Natural killer cell treated with Interleukin-12 subunit alpha and Interleukin-12 subunit beta and Interleukin-15 and Interleukin-18, amount 100 ng/mL, for 72 hours (primary cell): ENCODE measurements around the gene PDE4D. TPM values are rescaled to one million over a fixed set of nuclear protein-coding genes. Genes with fewer than 3 reads are reported as not detected.
A peak's percentile ranks its signal among the peaks of the same experiment; 100 is the strongest.

Source experiments
- ATAC-seq, 2 donors: fragments of 150-1000 bp; cut with Tn5 transposase in 1 of 2; sonication (Bioruptor Pico), chemical (Tn5 transposase) in 1 of 2; 2 replicates each; pipeline ENCODE4 v1.10.0; 2021
- DNase-seq: peaks from one replicate; pipeline ENCODE4 v3.0.0; 2022; ENCODE audit warnings: low spot score
- H3K27ac Mint-ChIP-seq, 2 donors: 1 replicate in 1 of 2; 2 replicates in 1 of 2; pipeline ENCODE4 v1.8.0; 2022; ENCODE audit warnings: mixed read lengths in 2 of 2, mild to moderate bottlenecking in 1 of 2, moderate library complexity in 1 of 2
- H3K27me3 Mint-ChIP-seq, 2 donors: 1 replicate in 1 of 2; 2 replicates in 1 of 2; pipeline ENCODE4 v1.8.0; 2022; ENCODE audit warnings: mixed read lengths in 2 of 2
- H3K36me3 Mint-ChIP-seq: one replicate; pipeline ENCODE4 v1.8.0; 2022; ENCODE audit warnings: mixed read lengths
- H3K4me1 Mint-ChIP-seq, 2 donors: 1 replicate in 1 of 2; 2 replicates in 1 of 2; pipeline ENCODE4 v1.8.0; 2022; ENCODE audit warnings: low read depth in 2 of 2, mixed read lengths in 2 of 2, mild to moderate bottlenecking in 1 of 2
- H3K4me3 Mint-ChIP-seq: one replicate; pipeline ENCODE4 v1.8.0; 2022; ENCODE audit warnings: mixed read lengths
- H3K9me3 Mint-ChIP-seq: 2 replicates; pipeline ENCODE4 v1.8.0; 2022; ENCODE audit warnings: mixed read lengths
- total RNA-seq, 2 donors: library from RNA; stranded (reverse); gene quantifications; one replicate each; pipeline ENCODE4 v1.2.3, GENCODE V29; 2022

Gene PDE4D
- total RNA-seq, 2 donors from 2014 or later = 55.0 to 80.5 TPM

- Mint-ChIP-seq H3K4me1 (no peaks in the 10 kb centered on the region), H3K4me3 (no peak overlapping the region), H3K27ac (no peak overlapping the region), H3K36me3 (no peaks in the 10 kb centered on the region), H3K9me3 (no peaks in the 10 kb centered on the region), H3K27me3 (no peaks in the 10 kb centered on the region)
- DNase-seq (no peak), ATAC-seq (no peak)
These were observed 687.4 kb downstream of the PDE4D start for GRCh38 chr5:59206132-59206581.

GRCh38 chr5:59204114-59204897, 689.2 kb downstream of the PDE4D start:
- Mint-ChIP-seq H3K4me1 (no peaks in the 10 kb centered on the region), H3K36me3 (no peaks in the 10 kb centered on the region), H3K4me3 (no peak overlapping the region), H3K9me3 (no peaks in the 10 kb centered on the region), H3K27me3 (no peaks in the 10 kb centered on the region), H3K27ac (no peak overlapping the region)
- no peak for ATAC-seq
- no peak for DNase-seq

- Mint-ChIP-seq H3K27me3 (no peaks in the 10 kb centered on the region), H3K9me3 (no peaks in the 10 kb centered on the region), H3K4me1 (peaks cover 0 to 3% of the 10 kb centered on the region in 2 donors), H3K36me3 (no peaks in the 10 kb centered on the region), H3K4me3 (no peak overlapping the region), H3K27ac (no peak overlapping the region)
- DNase-seq (no peak), ATAC-seq (no peak)
These were observed 693.7 kb downstream of the PDE4D start for GRCh38 chr5:59199868-59200267.

- Mint-ChIP-seq H3K27ac (peak overlapping the region in 1 of 2 donors; percentile 19), H3K4me3 (no peak overlapping the region), H3K9me3 (no peaks in the 10 kb centered on the region), H3K4me1 (peaks cover 0 to 3% of the 10 kb centered on the region in 2 donors), H3K27me3 (no peaks in the 10 kb centered on the region), H3K36me3 (no peaks in the 10 kb centered on the region)
- DNase-seq = no peak
- no peak for ATAC-seq
These were observed 694.7 kb downstream of the PDE4D start for GRCh38 chr5:59198832-59199231.

- no peak for DNase-seq
- Mint-ChIP-seq H3K4me1 (peaks cover 0 to 3% of the 10 kb centered on the region in 2 donors), H3K27me3 (no peaks in the 10 kb centered on the region), H3K9me3 (no peaks in the 10 kb centered on the region), H3K27ac (peak overlapping the region in 1 of 2 donors; percentile 19), H3K36me3 (no peaks in the 10 kb centered on the region), H3K4me3 (no peak overlapping the region)
- ATAC-seq = peak in 1 of 2 donors; percentile 24
These were observed 695.2 kb downstream of the PDE4D start for GRCh38 chr5:59198365-59198764.

GRCh38 chr5:59197911-59198310, 695.6 kb downstream of the PDE4D start:
- Mint-ChIP-seq H3K36me3 (no peaks in the 10 kb centered on the region), H3K4me1 (peaks cover 0 to 3% of the 10 kb centered on the region in 2 donors), H3K9me3 (no peaks in the 10 kb centered on the region), H3K27me3 (no peaks in the 10 kb centered on the region), H3K4me3 (no peak overlapping the region), H3K27ac (no peak overlapping the region)
- DNase-seq = no peak
- no peak for ATAC-seq

GRCh38 chr5:59193616-59194319, 699.8 kb downstream of the PDE4D start:
- no peak overlapping the region for H3K4me3 Mint-ChIP-seq
- peaks cover 0 to 3% of the 10 kb centered on the region in 2 donors for H3K4me1 Mint-ChIP-seq
- no peaks in the 10 kb centered on the region for H3K36me3 Mint-ChIP-seq
- no peak overlapping the region for H3K27ac Mint-ChIP-seq
- DNase-seq = no peak
- ATAC-seq = no peak
- no peaks in the 10 kb centered on the region for H3K9me3 Mint-ChIP-seq
- H3K27me3 Mint-ChIP-seq = peaks cover 3 to 7% of the 10 kb centered on the region in 2 donors

- ATAC-seq = no peak
- H3K4me3 Mint-ChIP-seq = no peak overlapping the region
- H3K36me3 Mint-ChIP-seq = no peaks in the 10 kb centered on the region
- H3K4me1 Mint-ChIP-seq = peaks cover 4 to 6% of the 10 kb centered on the region in 2 donors
- H3K9me3 Mint-ChIP-seq = no peaks in the 10 kb centered on the region
- no peak overlapping the region for H3K27ac Mint-ChIP-seq
- no peak for DNase-seq
- H3K27me3 Mint-ChIP-seq = peaks cover 6 to 14% of the 10 kb centered on the region in 2 donors
These were observed 702.8 kb downstream of the PDE4D start for GRCh38 chr5:59190746-59191145.

- Mint-ChIP-seq H3K27me3 (peaks cover 6 to 14% of the 10 kb centered on the region in 2 donors), H3K4me3 (no peak overlapping the region), H3K4me1 (peaks cover 4 to 6% of the 10 kb centered on the region in 2 donors), H3K36me3 (no peaks in the 10 kb centered on the region), H3K9me3 (no peaks in the 10 kb centered on the region), H3K27ac (no peak overlapping the region)
- no peak for ATAC-seq
- DNase-seq = no peak
These were observed 703.9 kb downstream of the PDE4D start for GRCh38 chr5:59189472-59190244.

- ATAC-seq (peak; percentile 76 to 82), DNase-seq (peak; percentile 79)
- Mint-ChIP-seq H3K27me3 (peaks cover 9 to 19% of the 10 kb centered on the region in 2 donors), H3K9me3 (no peaks in the 10 kb centered on the region), H3K4me1 (peaks cover 4 to 6% of the 10 kb centered on the region in 2 donors), H3K36me3 (no peaks in the 10 kb centered on the region), H3K4me3 (peak overlapping the region; percentile 0), H3K27ac (peak overlapping the region in 1 of 2 donors; percentile 67)
These were observed 704.9 kb downstream of the PDE4D start for GRCh38 chr5:59188419-59189225.

GRCh38 chr5:59187857-59188256, 705.7 kb downstream of the PDE4D start:
- DNase-seq (no peak), ATAC-seq (no peak)
- peaks cover 4 to 6% of the 10 kb centered on the region in 2 donors for H3K4me1 Mint-ChIP-seq
- peaks cover 10 to 20% of the 10 kb centered on the region in 2 donors for H3K27me3 Mint-ChIP-seq
- no peak overlapping the region for H3K27ac Mint-ChIP-seq
- no peaks in the 10 kb centered on the region for H3K36me3 Mint-ChIP-seq
- H3K4me3 Mint-ChIP-seq = no peak overlapping the region
- no peaks in the 10 kb centered on the region for H3K9me3 Mint-ChIP-seq

- DNase-seq (no peak), ATAC-seq (no peak)
- Mint-ChIP-seq H3K27ac (no peak overlapping the region), H3K36me3 (no peaks in the 10 kb centered on the region), H3K9me3 (no peaks in the 10 kb centered on the region), H3K4me1 (peaks cover 4 to 6% of the 10 kb centered on the region in 2 donors), H3K4me3 (no peak overlapping the region), H3K27me3 (peaks cover 10 to 20% of the 10 kb centered on the region in 2 donors)
These were observed 706.9 kb downstream of the PDE4D start for GRCh38 chr5:59186623-59187022.
